ENCODE results near the gene OBI1.

OBI1 gene

GRCh38 chr13:78572459-78572858 is 86.5 kb downstream of the OBI1 start:
- DNase-seq = no peak

- DNase-seq = no peak
Observed at GRCh38 chr13:78569029-78569428, 89.9 kb downstream of the OBI1 start.

- DNase-seq = no peak
Observed at GRCh38 chr13:78566631-78567030, 92.3 kb downstream of the OBI1 start.

All from T-helper 9 cell (primary cell).